HL-60 (cell line): ENCODE data around the gene CACNA1G.

ENCODE experiments used
- DNase-seq, 2 experiments: peaks; one replicate each; pipeline ENCODE4 v3.0.0-alpha.2; 2010 to 2020; ENCODE audit warnings: low read depth in 1 of 2, low spot score in 1 of 2
- H3K27ac ChIP-seq: fragments of 250-450 bp; sonication (Bioruptor Pico); replicated peaks from 2 replicates; pipeline ENCODE4 v1.5.1; 2020; ENCODE audit warnings: mild to moderate bottlenecking, moderate library complexity
- H3K27me3 ChIP-seq: fragments of 250-450 bp; sonication (Bioruptor Pico); 2 replicates; pipeline ENCODE4 v1.5.1; 2021; ENCODE audit warnings: mild to moderate bottlenecking, moderate library complexity; ENCODE audit not compliant: insufficient read depth, poor library complexity, severe bottlenecking
- H3K4me3 ChIP-seq: replicated peaks from 2 replicates; pipeline ENCODE4 v1.5.1; 2011; ENCODE audit warnings: mild to moderate bottlenecking, control low read depth, low read length; ENCODE audit not compliant: insufficient read depth
- GABPA ChIP-seq: IDR thresholded peaks from 2 replicates; pipeline ENCODE4 v1.6.1; 2012; ENCODE audit warnings: low read depth
- POLR2AphosphoS5 ChIP-seq: IDR thresholded peaks from 2 replicates; pipeline ENCODE4 v1.6.1; 2012; ENCODE audit warnings: low read depth
- SPI1 ChIP-seq: IDR thresholded peaks from 2 replicates; pipeline ENCODE4 v1.6.1; 2012; ENCODE audit warnings: low read depth, mild to moderate bottlenecking, borderline replicate concordance
- TF ChIP-seq, protein P1 (sequence below): IDR thresholded peaks from 2 replicates; pipeline ENCODE4 v1.6.1; 2012; ENCODE audit warnings: low read depth; ENCODE audit not compliant: insufficient replicate concordance
- TF ChIP-seq, protein P2 (sequence below): IDR thresholded peaks from one replicate; pipeline ENCODE4 v1.5.1; 2011; ENCODE audit warnings: low read length, control low read depth, inconsistent platforms; ENCODE audit not compliant: insufficient read depth

CACNA1G gene

GRCh38 chr17:50636804-50637195 is 76.3 kb downstream of the CACNA1G start:
- Histone ChIP-seq H3K4me3 (no peak overlapping the region), H3K27me3 (peaks cover 34% of the 10 kb centered on the region), H3K27ac (no peak overlapping the region)
- TF ChIP-seq, protein P1, sequence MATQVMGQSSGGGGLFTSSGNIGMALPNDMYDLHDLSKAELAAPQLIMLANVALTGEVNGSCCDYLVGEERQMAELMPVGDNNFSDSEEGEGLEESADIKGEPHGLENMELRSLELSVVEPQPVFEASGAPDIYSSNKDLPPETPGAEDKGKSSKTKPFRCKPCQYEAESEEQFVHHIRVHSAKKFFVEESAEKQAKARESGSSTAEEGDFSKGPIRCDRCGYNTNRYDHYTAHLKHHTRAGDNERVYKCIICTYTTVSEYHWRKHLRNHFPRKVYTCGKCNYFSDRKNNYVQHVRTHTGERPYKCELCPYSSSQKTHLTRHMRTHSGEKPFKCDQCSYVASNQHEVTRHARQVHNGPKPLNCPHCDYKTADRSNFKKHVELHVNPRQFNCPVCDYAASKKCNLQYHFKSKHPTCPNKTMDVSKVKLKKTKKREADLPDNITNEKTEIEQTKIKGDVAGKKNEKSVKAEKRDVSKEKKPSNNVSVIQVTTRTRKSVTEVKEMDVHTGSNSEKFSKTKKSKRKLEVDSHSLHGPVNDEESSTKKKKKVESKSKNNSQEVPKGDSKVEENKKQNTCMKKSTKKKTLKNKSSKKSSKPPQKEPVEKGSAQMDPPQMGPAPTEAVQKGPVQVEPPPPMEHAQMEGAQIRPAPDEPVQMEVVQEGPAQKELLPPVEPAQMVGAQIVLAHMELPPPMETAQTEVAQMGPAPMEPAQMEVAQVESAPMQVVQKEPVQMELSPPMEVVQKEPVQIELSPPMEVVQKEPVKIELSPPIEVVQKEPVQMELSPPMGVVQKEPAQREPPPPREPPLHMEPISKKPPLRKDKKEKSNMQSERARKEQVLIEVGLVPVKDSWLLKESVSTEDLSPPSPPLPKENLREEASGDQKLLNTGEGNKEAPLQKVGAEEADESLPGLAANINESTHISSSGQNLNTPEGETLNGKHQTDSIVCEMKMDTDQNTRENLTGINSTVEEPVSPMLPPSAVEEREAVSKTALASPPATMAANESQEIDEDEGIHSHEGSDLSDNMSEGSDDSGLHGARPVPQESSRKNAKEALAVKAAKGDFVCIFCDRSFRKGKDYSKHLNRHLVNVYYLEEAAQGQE, result no peak
- TF ChIP-seq, protein P2, sequence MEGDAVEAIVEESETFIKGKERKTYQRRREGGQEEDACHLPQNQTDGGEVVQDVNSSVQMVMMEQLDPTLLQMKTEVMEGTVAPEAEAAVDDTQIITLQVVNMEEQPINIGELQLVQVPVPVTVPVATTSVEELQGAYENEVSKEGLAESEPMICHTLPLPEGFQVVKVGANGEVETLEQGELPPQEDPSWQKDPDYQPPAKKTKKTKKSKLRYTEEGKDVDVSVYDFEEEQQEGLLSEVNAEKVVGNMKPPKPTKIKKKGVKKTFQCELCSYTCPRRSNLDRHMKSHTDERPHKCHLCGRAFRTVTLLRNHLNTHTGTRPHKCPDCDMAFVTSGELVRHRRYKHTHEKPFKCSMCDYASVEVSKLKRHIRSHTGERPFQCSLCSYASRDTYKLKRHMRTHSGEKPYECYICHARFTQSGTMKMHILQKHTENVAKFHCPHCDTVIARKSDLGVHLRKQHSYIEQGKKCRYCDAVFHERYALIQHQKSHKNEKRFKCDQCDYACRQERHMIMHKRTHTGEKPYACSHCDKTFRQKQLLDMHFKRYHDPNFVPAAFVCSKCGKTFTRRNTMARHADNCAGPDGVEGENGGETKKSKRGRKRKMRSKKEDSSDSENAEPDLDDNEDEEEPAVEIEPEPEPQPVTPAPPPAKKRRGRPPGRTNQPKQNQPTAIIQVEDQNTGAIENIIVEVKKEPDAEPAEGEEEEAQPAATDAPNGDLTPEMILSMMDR, result no peak
- no peak for TF ChIP-seq SPI1
- no peak for TF ChIP-seq GABPA
- no peak for TF ChIP-seq POLR2AphosphoS5
- DNase-seq, result no peak

GRCh38 chr17:50637829-50638605 is 77.5 kb downstream of the CACNA1G start:
- no peak overlapping the region for H3K27ac ChIP-seq
- H3K4me3 ChIP-seq, result no peak overlapping the region
- H3K27me3 ChIP-seq, result peaks cover 31% of the 10 kb centered on the region
- no peak for DNase-seq
- TF ChIP-seq SPI1 (no peak), GABPA (no peak), POLR2AphosphoS5 (no peak)
- TF ChIP-seq, protein P1, result no peak
- TF ChIP-seq, protein P2, result no peak

DNA sequence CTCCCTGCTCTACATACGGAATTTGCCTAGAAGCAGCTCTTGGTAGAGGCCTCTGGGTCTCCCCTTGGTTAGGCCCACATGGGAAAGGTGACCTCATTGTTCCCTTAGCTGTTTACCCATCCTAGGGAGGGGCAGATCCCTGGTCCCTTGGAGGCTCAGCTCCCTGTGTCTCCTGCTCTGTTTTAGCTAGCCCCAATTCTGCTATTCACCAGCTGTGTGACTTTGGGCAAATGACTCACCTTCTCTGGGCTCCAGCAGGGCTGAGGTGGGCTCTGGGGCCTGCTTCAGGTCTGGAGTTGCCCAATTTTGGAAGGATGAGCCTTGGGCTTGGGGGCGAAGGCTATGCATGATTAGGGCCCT is 78.1 kb downstream of the CACNA1G start:
- H3K4me3 ChIP-seq, result no peak overlapping the region
- TF ChIP-seq SPI1 (no peak), POLR2AphosphoS5 (no peak), GABPA (no peak)
- TF ChIP-seq, protein P1, result no peak
- TF ChIP-seq, protein P2, result no peak
- no peak for DNase-seq
- peaks cover 25% of the 10 kb centered on the region for H3K27me3 ChIP-seq
- H3K27ac ChIP-seq, result no peak overlapping the region
